ENCODE measurements around the gene RAPGEF5.
"Not testable (repeated sequence)": the region's sequence is repeated elsewhere in the genome, so short reads cannot be mapped to it uniquely, and the experiment has no call there.

Gene RAPGEF5

GRCh38 chr7:22108151-22108845 is 248.7 kb downstream of the RAPGEF5 start:
- DNase-seq (ENCODE audit: insufficient read length, low spot score), result no peak
- no peak for FAIRE-seq

- no peak for FAIRE-seq
Measured at GRCh38 chr7:22105550-22105949, 251.4 kb downstream of the RAPGEF5 start.

GRCh38 chr7:22094413-22095342 is 262.3 kb downstream of the RAPGEF5 start:
- FAIRE-seq, result no peak
- no peak for DNase-seq (ENCODE audit: insufficient read length, low spot score)

More at GRCh38 chr7:22105550-22105949, 251.4 kb downstream of the RAPGEF5 start:
- DNase-seq (ENCODE audit: insufficient read length, low spot score), result no peak

DNA sequence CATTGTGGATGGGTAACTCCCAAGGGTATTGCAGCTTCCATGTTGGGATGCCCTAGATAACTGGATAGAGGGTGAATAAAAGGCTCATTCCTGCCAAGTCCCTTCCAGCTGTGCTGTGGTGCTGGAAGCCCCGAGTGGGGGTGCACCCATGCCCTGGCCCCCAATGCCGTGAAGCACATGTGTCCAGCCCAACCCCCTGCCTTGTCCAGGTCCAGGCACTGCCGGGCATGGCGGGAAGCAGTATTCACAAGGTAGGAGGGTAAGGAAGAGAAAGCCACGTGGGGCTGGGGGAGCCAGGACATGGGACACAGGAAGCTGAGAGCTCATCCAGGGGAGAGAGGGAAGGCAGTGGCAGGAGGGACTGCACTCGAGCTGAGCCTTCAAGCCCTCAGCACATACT is 263.0 kb downstream of the RAPGEF5 start:
- FAIRE-seq, result no peak

DNA sequence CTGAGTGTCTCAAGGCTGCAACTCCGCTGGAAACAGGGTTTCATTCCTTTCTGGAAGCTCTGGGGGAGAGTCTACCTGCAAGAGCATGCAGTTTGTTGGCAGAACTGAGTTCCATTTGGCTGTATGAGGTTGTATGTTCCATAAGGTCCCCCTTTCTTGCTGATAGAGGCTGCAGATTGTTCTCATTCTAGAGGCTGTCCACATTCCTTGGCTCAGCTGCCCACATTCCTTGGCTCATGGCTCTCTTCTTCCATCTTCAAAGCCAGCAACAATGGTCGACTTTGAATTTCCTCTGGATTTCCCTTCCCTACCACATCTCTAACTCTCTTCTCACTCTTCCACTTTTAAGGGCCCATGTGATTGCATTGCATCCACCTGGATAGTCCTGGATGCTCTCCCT is 264.0 kb downstream of the RAPGEF5 start:
- no peak for DNase-seq (ENCODE audit: insufficient read length, low spot score)
- FAIRE-seq, result no peak

More for the DNA sequence above, 263.0 kb downstream of the RAPGEF5 start:
- DNase-seq (ENCODE audit: insufficient read length, low spot score), result no peak

GRCh38 chr7:22090958-22091525 is 265.9 kb downstream of the RAPGEF5 start:
- DNase-seq (ENCODE audit: insufficient read length, low spot score); FAIRE-seq: not testable (repeated sequence)

DNA sequence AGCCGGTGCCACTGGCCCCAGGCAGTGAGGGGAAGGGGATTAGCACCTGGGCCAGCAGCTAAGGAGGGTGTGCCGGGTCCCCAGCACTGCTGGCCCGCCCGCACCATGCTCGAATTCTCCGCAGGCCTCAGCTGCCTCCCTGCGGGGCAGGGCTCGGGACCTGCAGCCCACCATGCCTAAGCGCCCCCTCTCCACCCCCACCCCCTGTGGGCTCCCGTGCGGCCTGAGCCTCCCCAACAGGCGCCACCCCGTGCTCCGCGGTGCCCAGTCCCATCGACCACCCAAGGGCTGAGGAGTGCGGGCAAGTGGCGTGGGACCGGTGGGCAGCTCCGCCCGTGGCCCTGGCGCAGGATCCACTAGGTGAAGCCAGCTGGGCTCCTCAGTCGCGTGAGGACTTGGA is 266.4 kb downstream of the RAPGEF5 start:
- no peak for FAIRE-seq
- no peak for DNase-seq (ENCODE audit: insufficient read length, low spot score)

- no peak for DNase-seq (ENCODE audit: insufficient read length, low spot score)
- no peak for FAIRE-seq
Measured at GRCh38 chr7:22090107-22090506, 266.8 kb downstream of the RAPGEF5 start.

DNA sequence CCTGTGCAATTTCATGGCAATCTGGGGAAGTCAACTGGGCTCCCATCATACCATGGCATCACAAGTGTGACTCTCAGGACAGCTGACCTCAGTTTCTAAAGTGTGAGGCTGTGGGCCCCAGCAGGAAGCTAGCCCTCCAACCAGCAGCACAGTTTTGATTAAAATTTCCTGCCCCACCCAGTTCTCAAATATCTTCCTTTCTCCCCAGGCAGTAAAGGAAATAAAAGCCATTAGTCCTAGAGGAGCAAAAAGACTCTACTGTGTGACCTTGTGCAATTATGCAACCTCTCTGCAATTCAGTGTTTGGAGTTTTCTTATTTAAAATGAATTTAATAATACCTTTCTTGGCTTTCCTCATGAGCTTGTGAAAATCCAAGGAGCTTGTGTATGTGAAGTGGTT is 268.1 kb downstream of the RAPGEF5 start:
- no peak for FAIRE-seq

GRCh38 chr7:22087861-22088260 is 269.1 kb downstream of the RAPGEF5 start:
- no peak for FAIRE-seq

More for the DNA sequence above, 268.1 kb downstream of the RAPGEF5 start:
- DNase-seq (ENCODE audit: insufficient read length, low spot score), result no peak

GRCh38 chr7:22083704-22084240 is 273.2 kb downstream of the RAPGEF5 start:
- FAIRE-seq (no peak), DNase-seq (ENCODE audit: insufficient read length, low spot score) (peak; percentile 12)

More at GRCh38 chr7:22087861-22088260, 269.1 kb downstream of the RAPGEF5 start:
- DNase-seq (ENCODE audit: insufficient read length, low spot score), result no peak

GRCh38 chr7:22082886-22083703 is 273.9 kb downstream of the RAPGEF5 start:
- FAIRE-seq, result peak; percentile 85
- peak; percentile 89 for DNase-seq (ENCODE audit: insufficient read length, low spot score)

GRCh38 chr7:22082553-22082885 is 274.4 kb downstream of the RAPGEF5 start:
- no peak for DNase-seq (ENCODE audit: insufficient read length, low spot score)
- FAIRE-seq, result no peak

- not testable (repeated sequence) for DNase-seq (ENCODE audit: insufficient read length, low spot score); FAIRE-seq
Measured at GRCh38 chr7:22080219-22080618, 276.7 kb downstream of the RAPGEF5 start.

- not testable (repeated sequence) for FAIRE-seq; DNase-seq (ENCODE audit: insufficient read length, low spot score)
Measured at GRCh38 chr7:22078872-22079271, 278.1 kb downstream of the RAPGEF5 start.

DNA sequence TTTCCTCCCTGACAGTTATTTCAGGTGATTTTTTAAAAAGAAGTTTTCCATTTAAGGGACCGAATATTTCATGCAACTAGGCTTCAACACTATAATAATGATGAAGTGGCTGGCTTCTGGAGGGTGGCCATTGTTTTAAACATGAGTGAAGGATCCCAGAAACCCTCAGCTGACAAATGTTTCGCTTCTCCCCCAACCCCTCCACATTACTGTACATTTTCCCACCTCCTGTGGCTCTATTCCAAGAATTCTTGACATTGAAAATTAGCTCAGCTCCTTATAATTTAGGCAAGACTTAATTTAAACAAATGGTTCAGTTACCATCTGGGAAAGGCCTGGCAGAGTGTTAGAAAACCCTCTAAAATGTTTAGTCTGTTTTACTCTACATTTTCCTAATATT is 281.4 kb downstream of the RAPGEF5 start:
- DNase-seq (ENCODE audit: insufficient read length, low spot score) (no peak), FAIRE-seq (no peak)

DNA sequence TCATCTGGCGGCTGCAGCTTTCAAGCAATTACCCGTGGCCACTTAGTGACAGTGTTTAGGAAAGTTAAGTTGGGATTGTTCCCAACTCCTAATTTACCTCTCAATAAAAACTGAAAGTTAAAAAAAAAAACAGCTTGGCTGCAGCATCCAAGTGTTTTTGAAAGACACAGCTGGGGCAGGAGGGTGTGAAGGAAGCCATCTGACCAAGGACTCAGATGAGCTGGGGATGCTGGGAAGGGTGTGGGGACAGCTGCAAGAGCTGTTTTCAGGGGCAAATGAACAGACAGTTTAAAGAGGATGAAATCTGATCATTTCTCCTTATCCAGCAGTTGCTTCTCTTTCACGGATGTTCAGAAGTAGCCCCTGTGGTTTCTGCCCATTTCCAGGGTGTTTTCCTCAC is 282.1 kb downstream of the RAPGEF5 start:
- no peak for DNase-seq (ENCODE audit: insufficient read length, low spot score)
- FAIRE-seq, result no peak
